GM21381 (cell line): ENCODE measurements around the gene PARD3.

Experiments used
- ATAC-seq: cut with Tn5 transposase; IDR thresholded peaks from one replicate; pipeline ENCODE4 v1.9.1; 2021; ENCODE audit warnings: mild to moderate bottlenecking, moderate library complexity; ENCODE audit not compliant: unreplicated experiment

PARD3 gene

GRCh38 chr10:34181553-34182300 lies 633.4 kb downstream of the PARD3 start:
- no peak for ATAC-seq

GRCh38 chr10:34180749-34181148 lies 634.3 kb downstream of the PARD3 start:
- no peak for ATAC-seq

- ATAC-seq, result no peak
Observed at GRCh38 chr10:34179280-34179679, 635.8 kb downstream of the PARD3 start.

- no peak for ATAC-seq
Observed at GRCh38 chr10:34178756-34179155, 636.3 kb downstream of the PARD3 start.

GRCh38 chr10:34178196-34178595 lies 636.9 kb downstream of the PARD3 start:
- no peak for ATAC-seq

- no peak for ATAC-seq
Observed at GRCh38 chr10:34177445-34177844, 637.7 kb downstream of the PARD3 start.

- ATAC-seq, result no peak
Observed at GRCh38 chr10:34176351-34176750, 638.7 kb downstream of the PARD3 start.

- ATAC-seq, result no peak
Observed at GRCh38 chr10:34175121-34175520, 640.0 kb downstream of the PARD3 start.

GRCh38 chr10:34172936-34173533 lies 642.1 kb downstream of the PARD3 start:
- no peak for ATAC-seq

GRCh38 chr10:34171957-34172527 lies 643.1 kb downstream of the PARD3 start:
- ATAC-seq, result no peak

GRCh38 chr10:34169677-34170076 lies 645.4 kb downstream of the PARD3 start:
- no peak for ATAC-seq

- no peak for ATAC-seq
Observed at GRCh38 chr10:34169131-34169530, 646.0 kb downstream of the PARD3 start.

- no peak for ATAC-seq
Observed at GRCh38 chr10:34168439-34168838, 646.7 kb downstream of the PARD3 start.

- no peak for ATAC-seq
Observed at GRCh38 chr10:34166823-34167222, 648.3 kb downstream of the PARD3 start.

GRCh38 chr10:34166354-34166753 lies 648.7 kb downstream of the PARD3 start:
- ATAC-seq, result no peak

- ATAC-seq, result no peak
Observed at GRCh38 chr10:34164029-34164428, 651.1 kb downstream of the PARD3 start.

GRCh38 chr10:34163075-34163905 lies 651.8 kb downstream of the PARD3 start:
- ATAC-seq, result no peak

GRCh38 chr10:34161777-34162370 lies 653.2 kb downstream of the PARD3 start:
- no peak for ATAC-seq

- no peak for ATAC-seq
Observed at GRCh38 chr10:34160595-34160994, 654.5 kb downstream of the PARD3 start.

GRCh38 chr10:34157501-34157900 lies 657.6 kb downstream of the PARD3 start:
- ATAC-seq, result no peak
